ENCODE measurements around the gene LHFPL6. TPM values are rescaled to one million over a fixed set of nuclear protein-coding genes. Genes with fewer than 3 reads are reported as not detected.

The LHFPL6 gene
- total and polyA plus RNA-seq, 2 experiments from 2014 or later: 7.8 to 9.5 TPM

DNA sequence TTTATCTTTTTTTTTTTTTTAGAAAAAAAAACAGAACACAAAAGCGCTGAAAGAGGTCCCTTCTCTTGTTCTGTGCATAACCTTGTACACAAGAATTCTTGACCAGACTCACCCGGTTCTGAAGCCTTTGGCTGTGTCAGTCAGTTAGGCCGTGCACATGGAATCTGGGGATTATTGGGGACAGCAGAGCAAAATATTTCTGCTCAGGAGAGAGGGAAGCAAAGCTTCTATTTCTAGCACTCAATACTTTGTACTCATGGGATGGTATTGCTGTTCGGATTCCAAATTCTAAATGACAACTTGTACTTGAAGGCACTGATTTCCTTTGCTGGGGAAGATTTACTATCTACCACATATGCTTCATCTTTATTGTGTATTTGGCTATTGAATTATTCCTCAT, 292.0 kb downstream of the LHFPL6 start:
- TF ChIP-seq NANOG (IDR thresholded peaks at IDR 0.05; ENCODE audit: borderline replicate concordance) (no peak), POLR2AphosphoS5 (IDR thresholded peaks at IDR 0.05; ENCODE audit: low read depth) (no peak), EZH2 (IDR thresholded peaks at IDR 0.05; ENCODE audit: low read depth, unreplicated experiment) (no peak), ZNF114 (CRISPR knock-in tag; IDR thresholded peaks at IDR 0.05) (no peak), EZH2phosphoT487 (IDR thresholded peaks at IDR 0.05; ENCODE audit: unreplicated experiment) (no peak), ZNF331 (CRISPR knock-in tag; IDR thresholded peaks at IDR 0.05; ENCODE audit: low read depth) (no peak), REST (IDR thresholded peaks at IDR 0.05; ENCODE audit: unreplicated experiment) (no peak), JUNB (IDR thresholded peaks at IDR 0.05; ENCODE audit: unreplicated experiment) (no peak), CREB1 (CRISPR knock-in tag; IDR thresholded peaks at IDR 0.05; ENCODE audit: low read depth) (no peak), ZNF462 (CRISPR knock-in tag; IDR thresholded peaks at IDR 0.05) (no peak)
- TF ChIP-seq, protein P1, sequence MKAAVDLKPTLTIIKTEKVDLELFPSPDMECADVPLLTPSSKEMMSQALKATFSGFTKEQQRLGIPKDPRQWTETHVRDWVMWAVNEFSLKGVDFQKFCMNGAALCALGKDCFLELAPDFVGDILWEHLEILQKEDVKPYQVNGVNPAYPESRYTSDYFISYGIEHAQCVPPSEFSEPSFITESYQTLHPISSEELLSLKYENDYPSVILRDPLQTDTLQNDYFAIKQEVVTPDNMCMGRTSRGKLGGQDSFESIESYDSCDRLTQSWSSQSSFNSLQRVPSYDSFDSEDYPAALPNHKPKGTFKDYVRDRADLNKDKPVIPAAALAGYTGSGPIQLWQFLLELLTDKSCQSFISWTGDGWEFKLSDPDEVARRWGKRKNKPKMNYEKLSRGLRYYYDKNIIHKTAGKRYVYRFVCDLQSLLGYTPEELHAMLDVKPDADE (IDR thresholded peaks at IDR 0.05): no peak
- TF ChIP-seq, protein P2, sequence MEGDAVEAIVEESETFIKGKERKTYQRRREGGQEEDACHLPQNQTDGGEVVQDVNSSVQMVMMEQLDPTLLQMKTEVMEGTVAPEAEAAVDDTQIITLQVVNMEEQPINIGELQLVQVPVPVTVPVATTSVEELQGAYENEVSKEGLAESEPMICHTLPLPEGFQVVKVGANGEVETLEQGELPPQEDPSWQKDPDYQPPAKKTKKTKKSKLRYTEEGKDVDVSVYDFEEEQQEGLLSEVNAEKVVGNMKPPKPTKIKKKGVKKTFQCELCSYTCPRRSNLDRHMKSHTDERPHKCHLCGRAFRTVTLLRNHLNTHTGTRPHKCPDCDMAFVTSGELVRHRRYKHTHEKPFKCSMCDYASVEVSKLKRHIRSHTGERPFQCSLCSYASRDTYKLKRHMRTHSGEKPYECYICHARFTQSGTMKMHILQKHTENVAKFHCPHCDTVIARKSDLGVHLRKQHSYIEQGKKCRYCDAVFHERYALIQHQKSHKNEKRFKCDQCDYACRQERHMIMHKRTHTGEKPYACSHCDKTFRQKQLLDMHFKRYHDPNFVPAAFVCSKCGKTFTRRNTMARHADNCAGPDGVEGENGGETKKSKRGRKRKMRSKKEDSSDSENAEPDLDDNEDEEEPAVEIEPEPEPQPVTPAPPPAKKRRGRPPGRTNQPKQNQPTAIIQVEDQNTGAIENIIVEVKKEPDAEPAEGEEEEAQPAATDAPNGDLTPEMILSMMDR (conservative IDR thresholded peaks at IDR 0.05; ENCODE audit: low read depth in 2 of 2): no peak

More for the DNA sequence above, 292.0 kb downstream of the LHFPL6 start:
- H3K27ac Mint-ChIP-seq: no peak overlapping the region
- Histone ChIP-seq H3K79me2 (replicated peaks; ENCODE audit: insufficient read depth) (no peaks in the 10 kb centered on the region), H3K36me3 (ENCODE audit: insufficient read depth) (no peaks in the 10 kb centered on the region), H3K4me3 (no peak overlapping the region), H3K27ac (ENCODE audit: low read depth) (no peak overlapping the region), H3K9me2 (ENCODE audit: insufficient read depth) (0 out of 2 replicates have a peak, but pooled peaks cover 2% of the 10 kb centered on the region), H3K27me3 (ENCODE audit: insufficient read depth) (no peaks in the 10 kb centered on the region), H3K4me1 (ENCODE audit: insufficient read depth) (no peaks in the 10 kb centered on the region), H3F3A (replicated peaks; ENCODE audit: low read depth) (no peaks in the 10 kb centered on the region), H2AFZ (no peak overlapping the region), H4K20me1 (replicated peaks; ENCODE audit: insufficient read depth) (no peaks in the 10 kb centered on the region), H3K4me2 (no peak overlapping the region)
- DNase-seq (ENCODE audit: low spot score) (no peak), ATAC-seq (no peak)
- H3K9me3 Mint-ChIP-seq: no peaks in the 10 kb centered on the region
- H3K27me3 Mint-ChIP-seq (ENCODE audit: insufficient read depth, low read depth, poor library complexity): no peaks in the 10 kb centered on the region
- no peaks in the 10 kb centered on the region for H3K36me3 Mint-ChIP-seq (ENCODE audit: low read depth)
- no peak overlapping the region for H3K4me3 Mint-ChIP-seq
- H3K4me1 Mint-ChIP-seq: no peaks in the 10 kb centered on the region; the same call in 2 of the 3 replicates

Measured in GM23338 (cell line).